Measurements from ENCODE around the gene SLC24A3. TPM values are rescaled to one million over a fixed set of nuclear protein-coding genes. Genes with fewer than 3 reads are reported as not detected.
A peak's percentile ranks its signal among the peaks of the same experiment; 100 is the strongest.

Gene SLC24A3
- total RNA-seq, 8 experiments from 2014 or later, result 0.13 to 13.3 (median 7.0) TPM

- in situ Hi-C loops (cut with MboI; ENCODE audit: low pct_unique_long_range_greater_than_20kb in 2 of 9, low sequenced_read_pairs in 9 of 9, unreplicated experiment in 9 of 9), result loop anchor here in 1 of 9 experiments (25.0 kb wide), 1 partner anchor 99 kb away; no protein-coding TSS in a partner anchor
- Histone ChIP-seq H3K4me3 (no peak overlapping the region), H3K4me1 (replicated peaks in 1 of 2) (peaks cover 5 to 11% of the 10 kb centered on the region in 2 donors), H3K27ac (no peak overlapping the region)
- no peak for ATAC-seq (replicated peaks in 6 of 8)
- WGBS, 10 experiments, result 0 to 100% (median 52%) methylated on average over 1 of the region's 2 CpGs; no CpG with 5 or more reads in 6 of the 10 experiments
Observed at GRCh38 chr20:19438488-19438887, 226.0 kb downstream of the SLC24A3 start.

- WGBS, 10 experiments, result 49 to 100% (median 75%) methylated on average over 2 to 13 of the region's 14 CpGs; no CpG with 5 or more reads in 2 of the 10 experiments
- no peak for ATAC-seq (replicated peaks in 6 of 8)
- Histone ChIP-seq H3K4me3 (no peak overlapping the region), H3K4me1 (replicated peaks in 1 of 2) (no peaks in the 10 kb centered on the region), H3K27ac (no peak overlapping the region)
- in situ Hi-C loops (cut with MboI; ENCODE audit: low pct_unique_long_range_greater_than_20kb in 2 of 9, low sequenced_read_pairs in 9 of 9, unreplicated experiment in 9 of 9), result loop anchor here in 1 of 9 experiments (25.0 kb wide), 1 partner anchor 96 kb away; no protein-coding TSS in a partner anchor
Observed at GRCh38 chr20:19440660-19441527, 228.5 kb downstream of the SLC24A3 start.

GRCh38 chr20:19446246-19446645 is 233.8 kb downstream of the SLC24A3 start:
- in situ Hi-C loops (cut with MboI; ENCODE audit: low pct_unique_long_range_greater_than_20kb in 2 of 9, low sequenced_read_pairs in 9 of 9, unreplicated experiment in 9 of 9), result loop anchor here in 1 of 9 experiments (25.0 kb wide), 1 partner anchor 91 kb away; no protein-coding TSS in a partner anchor
- H3K4me3 ChIP-seq, result no peak overlapping the region
- no peak for ATAC-seq (replicated peaks in 6 of 8)
- H3K27ac ChIP-seq, result no peak overlapping the region
- 33 to 100% (median 78%) methylated on average over 1 to 4 of the region's 4 CpGs; no CpG with 5 or more reads in 1 of the 10 experiments for WGBS, 10 experiments
- peaks cover 2 to 6% of the 10 kb centered on the region in 2 donors for H3K4me1 ChIP-seq (replicated peaks in 1 of 2)

- Histone ChIP-seq H3K4me1 (replicated peaks in 1 of 2) (peaks cover 21 to 30% of the 10 kb centered on the region in 2 donors), H3K4me3 (no peak overlapping the region), H3K27ac (no peak overlapping the region)
- 67 to 100% (median 92%) methylated on average over 1 of the region's 1 CpG; no CpG with 5 or more reads in 6 of the 10 experiments for WGBS, 10 experiments
- in situ Hi-C loops (cut with MboI; ENCODE audit: low pct_unique_long_range_greater_than_20kb in 2 of 9, low sequenced_read_pairs in 9 of 9, unreplicated experiment in 9 of 9), result loop anchor here in 1 of 9 experiments (25.0 kb wide), 1 partner anchor 89 kb away; no protein-coding TSS in a partner anchor
- no peak for ATAC-seq (replicated peaks in 6 of 8)
Observed at GRCh38 chr20:19448632-19449031, 236.2 kb downstream of the SLC24A3 start.

GRCh38 chr20:19449051-19449450 is 236.6 kb downstream of the SLC24A3 start:
- Histone ChIP-seq H3K4me1 (replicated peaks in 1 of 2) (peaks cover 25 to 34% of the 10 kb centered on the region in 2 donors), H3K4me3 (no peak overlapping the region), H3K27ac (no peak overlapping the region)
- WGBS, 10 experiments, result 8 to 83% (median 61%) methylated on average over 1 to 5 of the region's 8 CpGs; no CpG with 5 or more reads in 4 of the 10 experiments
- in situ Hi-C loops (cut with MboI; ENCODE audit: low pct_unique_long_range_greater_than_20kb in 2 of 9, low sequenced_read_pairs in 9 of 9, unreplicated experiment in 9 of 9), result loop anchor here in 1 of 9 experiments (25.0 kb wide), 1 partner anchor 88 kb away; no protein-coding TSS in a partner anchor
- ATAC-seq (replicated peaks in 6 of 8), result no peak

GRCh38 chr20:19451231-19451922 is 238.9 kb downstream of the SLC24A3 start:
- WGBS, 10 experiments, result 8 to 100% (median 82%) methylated on average over 1 to 8 of the region's 8 CpGs
- peak in 2 of 8 experiments; percentile 2 for ATAC-seq (replicated peaks in 6 of 8)
- no peak overlapping the region for H3K4me3 ChIP-seq
- no peak overlapping the region for H3K27ac ChIP-seq
- peaks cover 27 to 47% of the 10 kb centered on the region in 2 donors for H3K4me1 ChIP-seq (replicated peaks in 1 of 2)
- in situ Hi-C loops (cut with MboI; ENCODE audit: low pct_unique_long_range_greater_than_20kb in 2 of 9, low sequenced_read_pairs in 9 of 9, unreplicated experiment in 9 of 9), result no loop called here

- Histone ChIP-seq H3K27ac (no peak overlapping the region), H3K4me1 (replicated peaks in 1 of 2) (peaks cover 27 to 52% of the 10 kb centered on the region in 2 donors), H3K4me3 (no peak overlapping the region)
- peak in 4 of 8 experiments; percentile 28 to 43 (median 40) for ATAC-seq (replicated peaks in 6 of 8)
- WGBS, 10 experiments, result 34 to 82% (median 67%) methylated on average over 2 to 6 of the region's 9 CpGs; no CpG with 5 or more reads in 2 of the 10 experiments
- in situ Hi-C loops (cut with MboI; ENCODE audit: low pct_unique_long_range_greater_than_20kb in 2 of 9, low sequenced_read_pairs in 9 of 9, unreplicated experiment in 9 of 9), result no loop called here
Observed at GRCh38 chr20:19451923-19452295, 239.5 kb downstream of the SLC24A3 start.

- Histone ChIP-seq H3K4me1 (replicated peaks in 1 of 2) (peaks cover 33 to 61% of the 10 kb centered on the region in 2 donors), H3K4me3 (no peak overlapping the region), H3K27ac (peak overlapping the region in 1 of 2 donors; percentile 60)
- in situ Hi-C loops (cut with MboI; ENCODE audit: low pct_unique_long_range_greater_than_20kb in 2 of 9, low sequenced_read_pairs in 9 of 9, unreplicated experiment in 9 of 9), result no loop called here
- 40 to 75% (median 46%) methylated on average over 1 to 3 of the region's 3 CpGs; no CpG with 5 or more reads in 7 of the 10 experiments for WGBS, 10 experiments
- ATAC-seq (replicated peaks in 6 of 8), result peak in 3 of 8 experiments; percentile 20 to 57 (median 26)
Observed at GRCh38 chr20:19453410-19453809, 241.0 kb downstream of the SLC24A3 start.

GRCh38 chr20:19453862-19454261 is 241.4 kb downstream of the SLC24A3 start:
- Histone ChIP-seq H3K27ac (peak overlapping the region in 1 of 2 donors; percentile 60), H3K4me3 (no peak overlapping the region), H3K4me1 (replicated peaks in 1 of 2) (peaks cover 33 to 61% of the 10 kb centered on the region in 2 donors)
- in situ Hi-C loops (cut with MboI; ENCODE audit: low pct_unique_long_range_greater_than_20kb in 2 of 9, low sequenced_read_pairs in 9 of 9, unreplicated experiment in 9 of 9), result no loop called here
- WGBS, 10 experiments, result 26 to 55% (median 46%) methylated on average over 1 to 6 of the region's 6 CpGs; no CpG with 5 or more reads in 4 of the 10 experiments
- peak; percentile 86 to 96 (median 91) for ATAC-seq (replicated peaks in 6 of 8)

- no peak overlapping the region for H3K27ac ChIP-seq
- H3K4me1 ChIP-seq (replicated peaks in 1 of 2), result peaks cover 26 to 56% of the 10 kb centered on the region in 2 donors
- in situ Hi-C loops (cut with MboI; ENCODE audit: low pct_unique_long_range_greater_than_20kb in 2 of 9, low sequenced_read_pairs in 9 of 9, unreplicated experiment in 9 of 9), result no loop called here
- H3K4me3 ChIP-seq, result no peak overlapping the region
- ATAC-seq (replicated peaks in 6 of 8), result peak in 5 of 8 experiments; percentile 32 to 60 (median 41)
- WGBS, 10 experiments, result 27 to 78% (median 55%) methylated on average over 1 to 2 of the region's 2 CpGs; no CpG with 5 or more reads in 4 of the 10 experiments
Observed at GRCh38 chr20:19456595-19457395, 244.4 kb downstream of the SLC24A3 start.

- in situ Hi-C loops (cut with MboI; ENCODE audit: low pct_unique_long_range_greater_than_20kb in 2 of 9, low sequenced_read_pairs in 9 of 9, unreplicated experiment in 9 of 9), result no loop called here
- Histone ChIP-seq H3K27ac (no peak overlapping the region), H3K4me1 (replicated peaks in 1 of 2) (peaks cover 19 to 48% of the 10 kb centered on the region in 2 donors), H3K4me3 (no peak overlapping the region)
- ATAC-seq (replicated peaks in 6 of 8), result no peak
- 40 to 80% methylated on average over 1 of the region's 3 CpGs; no CpG with 5 or more reads in 8 of the 10 experiments for WGBS, 10 experiments
Observed at GRCh38 chr20:19457611-19458010, 245.2 kb downstream of the SLC24A3 start.

GRCh38 chr20:19460386-19460785 is 247.9 kb downstream of the SLC24A3 start:
- Histone ChIP-seq H3K27ac (no peak overlapping the region), H3K4me3 (no peak overlapping the region), H3K4me1 (replicated peaks in 1 of 2) (peaks cover 7 to 30% of the 10 kb centered on the region in 2 donors)
- in situ Hi-C loops (cut with MboI; ENCODE audit: low pct_unique_long_range_greater_than_20kb in 2 of 9, low sequenced_read_pairs in 9 of 9, unreplicated experiment in 9 of 9), result no loop called here
- WGBS, 10 experiments, result 20 to 87% (median 63%) methylated on average over 1 to 5 of the region's 6 CpGs; no CpG with 5 or more reads in 4 of the 10 experiments
- ATAC-seq (replicated peaks in 6 of 8), result peak in 1 of 8 experiments; percentile 32

Measured in motor neuron (in vitro differentiated cells).